LNCAP (cell line): ENCODE data around the gene INPP4B.

ENCODE experiments used
- TF ChIP-seq, protein P1 (sequence below): fragments of 450-650 bp; IDR thresholded peaks from 2 replicates; pipeline ENCODE4 v1.5.1; 2017; ENCODE audit warnings: mild to moderate bottlenecking

INPP4B gene

GRCh38 chr4:142282870-142283431, 563.1 kb downstream of the INPP4B start:
- TF ChIP-seq, protein P1, sequence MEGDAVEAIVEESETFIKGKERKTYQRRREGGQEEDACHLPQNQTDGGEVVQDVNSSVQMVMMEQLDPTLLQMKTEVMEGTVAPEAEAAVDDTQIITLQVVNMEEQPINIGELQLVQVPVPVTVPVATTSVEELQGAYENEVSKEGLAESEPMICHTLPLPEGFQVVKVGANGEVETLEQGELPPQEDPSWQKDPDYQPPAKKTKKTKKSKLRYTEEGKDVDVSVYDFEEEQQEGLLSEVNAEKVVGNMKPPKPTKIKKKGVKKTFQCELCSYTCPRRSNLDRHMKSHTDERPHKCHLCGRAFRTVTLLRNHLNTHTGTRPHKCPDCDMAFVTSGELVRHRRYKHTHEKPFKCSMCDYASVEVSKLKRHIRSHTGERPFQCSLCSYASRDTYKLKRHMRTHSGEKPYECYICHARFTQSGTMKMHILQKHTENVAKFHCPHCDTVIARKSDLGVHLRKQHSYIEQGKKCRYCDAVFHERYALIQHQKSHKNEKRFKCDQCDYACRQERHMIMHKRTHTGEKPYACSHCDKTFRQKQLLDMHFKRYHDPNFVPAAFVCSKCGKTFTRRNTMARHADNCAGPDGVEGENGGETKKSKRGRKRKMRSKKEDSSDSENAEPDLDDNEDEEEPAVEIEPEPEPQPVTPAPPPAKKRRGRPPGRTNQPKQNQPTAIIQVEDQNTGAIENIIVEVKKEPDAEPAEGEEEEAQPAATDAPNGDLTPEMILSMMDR: peak; percentile 67

- TF ChIP-seq, protein P1: no peak
Observed at GRCh38 chr4:142281999-142282398, 564.1 kb downstream of the INPP4B start.

DNA sequence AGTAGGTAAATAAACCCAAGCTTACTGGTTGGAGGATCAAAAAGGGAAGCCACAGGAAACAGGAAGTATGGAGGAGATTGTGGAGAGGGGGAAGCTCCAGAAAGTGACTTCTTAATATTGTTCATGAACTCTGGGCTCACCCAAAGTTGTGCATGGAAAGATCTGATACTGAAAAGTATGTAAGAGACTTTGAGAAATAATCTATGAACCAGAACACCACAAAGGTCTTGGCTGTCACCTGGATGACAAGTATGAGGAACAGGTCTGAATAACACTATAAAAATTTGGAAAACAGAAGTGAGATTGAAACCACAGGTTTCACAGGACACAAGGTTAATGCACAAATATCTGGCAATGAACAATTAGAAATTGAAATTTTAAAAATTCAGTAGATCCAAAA, 567.4 kb downstream of the INPP4B start:
- TF ChIP-seq, protein P1: no peak

GRCh38 chr4:142278171-142278570, 567.9 kb downstream of the INPP4B start:
- TF ChIP-seq, protein P1: no peak

DNA sequence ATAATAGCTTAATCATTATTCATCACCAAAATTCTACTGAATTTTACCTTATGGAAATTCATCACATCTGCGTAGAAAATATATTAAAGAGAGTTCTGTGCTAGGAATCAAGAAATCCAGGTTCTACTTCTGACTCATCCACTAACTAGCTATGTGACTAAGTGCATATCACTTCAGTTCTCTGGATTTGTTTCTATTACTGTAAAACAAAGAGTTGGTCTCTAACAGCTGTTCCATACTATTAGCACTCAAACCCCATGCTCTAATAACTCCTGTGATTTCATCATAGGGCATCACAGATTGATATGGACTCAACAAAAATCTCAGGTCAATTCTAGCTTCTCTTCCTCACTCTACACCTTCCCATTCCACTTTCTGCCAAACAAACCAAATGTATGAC, 572.0 kb downstream of the INPP4B start:
- TF ChIP-seq, protein P1: no peak

DNA sequence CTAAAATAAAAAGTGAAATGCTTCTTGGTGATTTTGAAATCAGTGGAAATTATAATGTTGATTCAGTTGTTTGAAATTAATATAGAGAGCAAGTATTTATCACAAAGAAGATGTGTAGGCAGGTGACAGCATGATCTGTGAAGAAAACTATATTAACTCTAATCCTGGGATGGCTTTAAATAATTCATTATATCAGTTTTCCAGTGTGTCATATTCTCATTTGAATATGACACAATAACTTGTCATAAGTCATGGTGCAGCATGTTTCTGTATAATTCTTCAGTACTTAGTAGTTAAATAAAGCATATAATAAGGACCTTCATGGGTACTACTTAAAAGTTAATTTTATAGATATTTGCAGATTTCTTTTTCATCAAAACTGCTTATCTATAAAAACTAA, 573.6 kb downstream of the INPP4B start:
- TF ChIP-seq, protein P1: no peak

DNA sequence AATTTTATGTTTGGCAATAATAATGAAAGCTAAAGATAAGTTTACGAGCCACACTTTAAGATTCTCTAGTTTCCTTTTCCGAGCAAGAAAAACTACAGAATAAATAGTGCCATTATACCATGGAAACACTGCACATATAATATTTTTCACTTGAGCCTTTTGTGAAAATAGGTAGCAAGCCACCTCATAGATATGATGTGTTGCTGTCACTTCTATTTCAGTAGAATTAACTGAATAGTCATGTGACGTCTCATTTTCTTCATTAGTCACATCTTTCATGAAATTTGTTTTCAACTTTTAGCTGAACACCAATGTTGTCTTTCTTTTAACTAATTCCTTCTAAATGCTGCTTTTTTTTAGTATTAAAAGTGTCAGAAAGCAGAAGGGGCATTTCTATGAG, 574.3 kb downstream of the INPP4B start:
- TF ChIP-seq, protein P1: no peak

DNA sequence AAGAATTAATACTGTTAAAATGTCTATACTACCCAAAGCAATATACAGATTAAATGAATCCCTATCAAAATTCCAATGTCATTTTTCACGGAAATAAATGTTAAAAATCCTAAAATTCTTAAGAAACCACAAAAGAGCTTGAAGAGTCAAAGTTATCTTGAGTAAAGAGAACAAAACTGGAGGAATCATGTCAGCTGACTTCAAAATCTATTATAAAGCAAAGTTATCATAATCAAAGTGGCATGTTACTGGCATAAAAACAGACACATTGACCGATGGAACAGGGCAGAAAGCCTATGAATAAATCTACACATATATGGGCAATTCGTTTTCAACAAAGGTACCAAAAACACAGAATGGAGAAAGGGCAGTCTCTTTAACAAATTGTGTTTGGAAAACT, 579.0 kb downstream of the INPP4B start:
- TF ChIP-seq, protein P1: no peak
